GM18511 (cell line): ENCODE measurements around the gene CTNNA2.

Experiments
- ATAC-seq: cut with Tn5 transposase; IDR thresholded peaks from one replicate; pipeline ENCODE4 v1.9.1; 2021; ENCODE audit warnings: mild to moderate bottlenecking, moderate library complexity; ENCODE audit not compliant: unreplicated experiment

The CTNNA2 gene

DNA sequence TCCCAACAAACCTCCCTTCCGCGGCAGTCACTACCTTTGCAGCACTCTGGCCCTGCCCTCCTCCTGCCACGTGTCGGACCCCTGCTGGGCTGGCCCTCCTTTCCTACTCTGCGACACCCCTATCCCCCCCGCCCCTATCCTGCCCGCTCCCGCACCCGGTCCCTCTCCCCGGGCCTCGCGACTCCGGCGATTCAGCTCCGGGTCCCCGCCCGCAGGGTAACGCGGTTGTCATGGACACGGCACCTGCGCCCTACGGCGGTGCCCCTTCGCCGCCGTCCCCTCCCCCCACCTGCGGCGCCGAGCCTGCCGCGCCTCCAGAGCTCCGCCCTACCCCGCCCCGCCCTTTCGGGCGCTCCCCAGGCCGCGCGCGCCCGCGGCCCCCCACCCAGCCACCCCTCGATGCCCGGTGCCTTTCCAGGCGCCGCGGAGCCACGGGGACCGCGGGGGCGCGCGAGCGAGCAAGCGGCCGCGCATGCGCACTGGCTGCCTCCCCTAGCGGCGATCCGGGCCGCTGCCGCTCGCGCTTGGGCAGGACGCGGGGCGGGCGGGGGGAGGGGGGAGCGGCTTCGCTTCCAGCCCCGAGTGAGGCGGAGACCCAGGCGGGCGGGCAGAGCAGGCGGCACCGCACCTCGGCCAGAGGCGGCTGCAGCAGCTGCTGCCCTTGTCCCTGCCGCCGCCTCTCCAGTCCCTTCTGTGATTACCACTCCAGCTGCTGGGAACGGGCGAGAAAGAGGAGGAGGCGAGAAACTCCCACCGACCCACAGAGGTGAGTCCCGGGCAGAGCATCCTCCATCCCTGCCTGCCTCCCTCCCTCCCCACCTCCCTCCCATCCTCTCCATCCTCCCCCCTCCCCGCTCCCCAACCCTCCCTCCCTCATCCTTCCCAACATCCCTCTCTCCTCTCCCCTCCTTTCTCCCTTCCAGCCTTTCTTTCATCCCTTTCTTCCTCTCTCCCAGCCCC is at the start of gene CTNNA2:
CTNNA2 (plus strand) TSS at position 610 of the 960 bp plus-strand sequence.
- ATAC-seq, result peak; percentile 83

DNA sequence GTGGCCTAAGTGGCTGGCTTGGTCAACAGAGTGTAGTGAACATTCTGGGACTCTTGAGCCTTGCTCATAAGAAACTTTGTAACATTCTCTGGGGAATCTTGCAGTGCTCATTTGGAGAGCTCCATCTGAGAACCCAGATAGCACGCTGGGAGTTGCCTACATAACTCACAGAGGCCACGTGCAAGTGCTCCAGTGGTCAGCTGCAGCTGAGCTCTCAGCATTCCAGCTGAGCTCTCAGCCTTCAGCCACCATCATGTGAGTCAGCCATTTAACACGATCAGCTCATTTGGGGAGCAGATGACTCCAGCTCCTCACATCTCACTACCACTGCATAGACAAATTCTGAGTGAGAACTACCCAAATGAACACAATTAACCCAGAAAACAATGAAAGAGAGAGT is 25.5 kb upstream of the CTNNA2 start:
- no peak for ATAC-seq

DNA sequence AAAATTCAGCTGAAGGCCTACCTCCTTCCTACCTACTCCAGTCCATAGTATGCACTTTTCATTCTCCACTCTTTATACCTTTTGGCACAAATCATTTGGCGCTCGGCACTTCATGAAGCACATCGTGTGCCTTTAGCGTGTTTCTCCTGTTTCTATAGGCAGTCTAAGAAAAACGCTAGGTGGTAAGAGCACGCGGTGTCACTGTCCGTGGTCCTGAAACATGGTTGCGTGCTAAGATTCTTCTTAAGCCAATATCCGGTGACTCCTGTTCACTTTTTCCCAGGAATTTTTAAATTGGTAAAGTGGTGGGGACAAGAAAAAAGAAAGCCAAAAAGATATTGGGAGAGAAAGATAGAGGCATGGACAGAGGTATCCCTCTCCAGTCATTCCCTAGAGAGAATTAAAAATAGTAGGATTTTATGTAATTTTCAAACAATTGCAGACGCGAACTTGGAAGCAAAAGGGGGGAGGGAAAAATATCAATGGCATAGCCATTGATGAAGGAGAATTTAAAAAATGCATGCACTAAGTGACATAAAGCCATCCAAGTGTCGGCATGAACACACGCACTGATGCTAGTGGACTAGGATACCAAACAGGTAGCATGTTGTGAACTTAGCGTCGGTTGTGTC is 1.4 kb upstream of the CTNNA2 start:
- ATAC-seq, result no peak

DNA sequence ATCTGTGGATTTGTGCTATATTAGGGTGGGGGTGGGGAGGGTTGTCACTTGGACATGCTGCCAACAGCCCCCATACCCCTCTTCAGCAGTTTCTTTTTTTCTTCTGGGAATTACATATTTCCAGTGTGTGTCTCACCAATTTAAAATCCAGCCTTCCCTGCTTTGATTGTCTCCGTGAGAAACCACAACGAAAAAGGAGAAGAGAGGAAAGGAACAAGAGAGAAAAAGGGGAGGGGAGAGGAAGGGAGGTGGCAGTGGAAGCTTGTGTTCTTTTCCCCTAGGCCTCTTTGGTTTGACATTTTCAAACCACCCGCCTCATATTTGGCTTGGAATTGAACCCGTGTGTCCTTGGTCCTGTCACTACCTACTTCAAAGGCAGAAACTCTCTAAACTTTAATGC is 860 bp downstream of the CTNNA2 start:
- no peak for ATAC-seq

- ATAC-seq, result no peak
Measured at GRCh38 chr2:79529636-79530035, 16.8 kb downstream of the CTNNA2 start.

DNA sequence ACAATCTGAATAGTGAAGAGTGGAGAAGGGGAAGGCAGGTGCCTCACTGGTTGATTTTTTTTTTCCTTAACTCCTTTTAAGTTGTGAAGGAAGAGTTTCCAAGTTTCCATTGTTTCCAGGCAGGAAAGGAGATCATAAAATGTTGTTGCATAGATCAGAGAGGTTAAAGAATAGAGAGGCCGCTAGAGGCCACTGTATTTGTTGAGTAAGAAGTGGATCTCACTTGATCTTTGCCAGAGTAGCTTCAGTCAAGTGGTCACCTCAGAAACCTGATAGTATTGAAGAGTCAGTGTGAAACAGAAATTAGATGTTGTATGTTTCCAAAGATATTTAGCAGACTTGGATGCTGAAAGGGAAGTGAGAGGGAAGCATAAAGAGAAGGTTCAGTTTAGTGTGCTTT is 17.6 kb downstream of the CTNNA2 start:
- ATAC-seq, result no peak

DNA sequence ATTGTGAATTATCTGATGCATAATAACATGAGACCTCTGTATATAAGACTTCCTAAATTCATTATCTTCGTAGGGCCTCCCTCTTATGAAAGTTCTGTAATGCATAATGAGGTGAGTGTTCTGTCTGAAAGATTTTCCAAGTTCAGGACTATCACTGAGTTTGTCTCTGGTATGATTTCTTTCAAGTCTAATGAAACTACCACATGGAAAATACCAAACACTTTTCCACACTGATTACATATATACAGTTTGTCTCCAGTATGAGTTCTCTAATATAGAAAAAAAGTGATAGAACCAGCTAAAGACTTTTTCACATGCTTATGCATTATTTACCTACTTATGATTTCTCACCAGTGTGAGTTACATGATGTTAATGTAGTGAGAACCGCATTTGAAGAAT is 34.7 kb downstream of the CTNNA2 start:
- no peak for ATAC-seq

- no peak for ATAC-seq
Measured at GRCh38 chr2:79552653-79553052, 39.8 kb downstream of the CTNNA2 start.

- ATAC-seq, result no peak
Measured at GRCh38 chr2:79554899-79555298, 42.0 kb downstream of the CTNNA2 start.

- no peak for ATAC-seq
Measured at GRCh38 chr2:79564065-79564464, 51.2 kb downstream of the CTNNA2 start.

- no peak for ATAC-seq
Measured at GRCh38 chr2:79569048-79569447, 56.2 kb downstream of the CTNNA2 start.

DNA sequence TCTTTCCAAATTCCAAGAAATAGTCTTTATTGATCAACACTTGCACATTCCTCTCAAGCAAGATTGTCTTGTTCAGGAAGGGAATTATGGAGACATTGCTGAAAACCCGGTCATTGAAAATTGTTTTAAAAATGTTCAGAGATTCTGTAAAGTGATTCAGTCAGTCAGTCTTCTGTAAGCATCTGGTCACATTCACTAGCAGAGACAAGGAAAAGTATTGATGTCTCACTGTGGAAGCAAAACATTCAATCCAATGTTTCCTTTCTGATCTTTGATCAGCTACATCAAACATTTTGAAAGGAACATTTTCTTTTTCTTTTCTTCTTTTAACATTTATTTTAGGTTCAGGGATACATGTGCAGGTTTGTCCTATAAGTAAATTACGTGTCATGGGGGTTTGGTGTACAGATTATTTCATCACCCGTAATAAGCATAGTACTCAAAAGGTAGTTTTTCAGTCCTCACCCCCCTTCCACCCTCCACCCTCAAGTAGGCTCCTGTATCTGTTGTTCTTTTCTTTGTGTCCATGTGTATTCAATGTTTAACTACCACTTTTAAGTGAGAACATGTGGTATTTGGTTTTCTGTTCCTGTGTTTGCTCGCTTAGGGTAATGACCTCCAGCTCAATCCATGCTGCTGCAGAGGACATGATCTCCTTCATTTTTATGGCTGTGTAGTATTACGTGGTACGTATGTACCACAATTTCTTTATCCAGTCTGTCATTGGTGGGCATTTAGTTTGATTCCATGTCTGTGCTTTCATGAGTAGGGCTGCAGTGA is 61.2 kb downstream of the CTNNA2 start:
- ATAC-seq, result no peak

GRCh38 chr2:79576451-79576850 is 63.6 kb downstream of the CTNNA2 start:
- ATAC-seq, result no peak

- ATAC-seq, result no peak
Measured at GRCh38 chr2:79578952-79579351, 66.1 kb downstream of the CTNNA2 start.

- ATAC-seq, result no peak
Measured at GRCh38 chr2:79580175-79580574, 67.3 kb downstream of the CTNNA2 start.

DNA sequence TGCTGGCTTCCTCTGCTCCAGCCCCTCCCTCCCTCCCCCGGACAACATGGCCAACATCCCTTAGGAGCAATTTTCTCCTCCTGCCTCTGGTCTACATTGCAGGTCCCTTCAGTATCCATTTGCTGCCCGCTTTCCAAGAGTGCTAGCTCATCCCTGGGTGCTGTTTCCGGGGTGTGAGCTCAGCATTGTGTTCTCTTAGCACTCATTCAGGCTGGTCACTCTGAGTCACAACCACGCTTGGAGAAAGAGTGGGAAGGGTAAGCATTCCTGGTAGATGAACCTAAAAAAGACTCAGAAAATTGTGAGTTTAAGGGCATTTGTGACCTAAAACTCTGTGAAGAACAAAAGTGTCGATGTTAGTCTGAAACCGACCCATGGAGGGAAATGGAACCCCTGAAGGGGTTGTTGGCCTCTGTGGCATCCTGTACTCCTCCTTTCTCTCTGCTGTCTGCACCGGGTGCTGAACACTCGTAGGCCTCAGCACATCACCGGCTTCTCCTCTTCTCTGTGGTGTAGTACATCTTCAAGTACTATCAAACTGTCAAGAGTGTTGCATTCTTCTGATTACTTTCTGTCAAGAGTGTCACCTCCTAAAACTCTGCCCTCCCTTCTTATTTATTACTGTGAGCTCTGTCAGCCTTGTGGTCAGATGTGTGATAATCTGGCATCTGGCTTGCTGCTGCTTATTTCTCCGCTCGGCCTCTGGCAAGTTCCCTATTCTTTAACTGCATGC is 73.0 kb downstream of the CTNNA2 start:
- no peak for ATAC-seq

GRCh38 chr2:79591281-79591680 is 78.4 kb downstream of the CTNNA2 start:
- no peak for ATAC-seq

GRCh38 chr2:79593237-79593867 is 80.5 kb downstream of the CTNNA2 start:
- no peak for ATAC-seq

GRCh38 chr2:79596403-79596802 is 83.6 kb downstream of the CTNNA2 start:
- ATAC-seq, result no peak

DNA sequence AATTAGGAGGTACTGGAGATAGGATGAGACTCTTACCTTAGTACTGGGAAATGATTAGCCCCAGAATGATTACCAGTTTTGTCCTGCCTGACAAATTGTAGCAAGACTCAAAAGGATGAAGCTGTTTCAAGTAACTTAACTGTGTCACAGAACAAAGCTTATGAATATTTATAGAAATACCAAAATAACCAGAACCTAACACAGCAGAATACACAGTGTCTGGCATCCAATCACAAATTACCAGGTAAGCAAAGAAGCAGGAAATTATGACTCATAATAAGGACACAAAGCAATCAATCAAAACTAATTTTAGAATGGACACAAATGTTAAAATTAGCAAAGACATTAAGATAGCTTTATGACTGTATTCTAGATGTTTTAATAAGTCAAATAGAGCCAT is 91.9 kb downstream of the CTNNA2 start:
- no peak for ATAC-seq
